Ascending aorta (tissue), 2 donors: Measurements from ENCODE around the gene GP1BB. TPM values are rescaled to one million over a fixed set of nuclear protein-coding genes. Genes with fewer than 3 reads are reported as not detected.

Experiments
- DNase-seq, 2 donors: peaks; one replicate each; pipeline ENCODE4 v3.0.0-alpha.2; 2019; ENCODE audit warnings: low spot score in 2 of 2
- H3K27ac ChIP-seq, 2 donors: fragments of 200-600 bp; sonication (generic); one replicate each; pipeline ENCODE4 v1.5.1; 2016 to 2017; ENCODE audit warnings: mild to moderate bottlenecking in 1 of 2
- H3K27me3 ChIP-seq: fragments of 200-600 bp; sonication (generic); one replicate; pipeline ENCODE4 v1.5.1; 2017
- H3K36me3 ChIP-seq, 2 donors: fragments of 200-600 bp; sonication (generic); one replicate each; pipeline ENCODE4 v1.5.1; 2016
- H3K4me1 ChIP-seq, 2 donors: fragments of 200-600 bp; sonication (generic); one replicate each; pipeline ENCODE4 v1.5.1; 2016 to 2017; ENCODE audit warnings: mild to moderate bottlenecking in 1 of 2
- H3K4me3 ChIP-seq, 2 donors: fragments of 200-600 bp; sonication (generic); one replicate each; pipeline ENCODE4 v1.5.1; 2016 to 2017; ENCODE audit warnings: mild to moderate bottlenecking in 1 of 2
- H3K9me3 ChIP-seq, 2 donors: fragments of 200-600 bp; sonication (generic); one replicate each; pipeline ENCODE4 v1.5.1; 2016
- intact Hi-C: fragments of 100-400 bp; cut with DNase I; formaldehyde crosslinking; loops from one replicate; pipeline ENCODE4 v1.15.1; 2023
- total RNA-seq: library from RNA; depleted of rRNA; stranded (reverse); fragments of >200 nt; gene quantifications from one replicate; pipeline ENCODE4 v1.1.0, GENCODE V29; 2016
- TF ChIP-seq, protein P1 (sequence below), 3 experiments: fragments of 200-600 bp in 2 of 3; fragments of 450-650 bp in 1 of 3; sonication (generic) in 2 of 3; IDR thresholded peaks; one replicate each; pipeline ENCODE4 v1.5.1; 2016 to 2019; ENCODE audit warnings: antibody characterized with exemption in 3 of 3, mild to moderate bottlenecking in 1 of 3, moderate library complexity in 1 of 3

The GP1BB gene
- total RNA-seq, 1 donor from 2014 or later = 50.2 TPM

DNA sequence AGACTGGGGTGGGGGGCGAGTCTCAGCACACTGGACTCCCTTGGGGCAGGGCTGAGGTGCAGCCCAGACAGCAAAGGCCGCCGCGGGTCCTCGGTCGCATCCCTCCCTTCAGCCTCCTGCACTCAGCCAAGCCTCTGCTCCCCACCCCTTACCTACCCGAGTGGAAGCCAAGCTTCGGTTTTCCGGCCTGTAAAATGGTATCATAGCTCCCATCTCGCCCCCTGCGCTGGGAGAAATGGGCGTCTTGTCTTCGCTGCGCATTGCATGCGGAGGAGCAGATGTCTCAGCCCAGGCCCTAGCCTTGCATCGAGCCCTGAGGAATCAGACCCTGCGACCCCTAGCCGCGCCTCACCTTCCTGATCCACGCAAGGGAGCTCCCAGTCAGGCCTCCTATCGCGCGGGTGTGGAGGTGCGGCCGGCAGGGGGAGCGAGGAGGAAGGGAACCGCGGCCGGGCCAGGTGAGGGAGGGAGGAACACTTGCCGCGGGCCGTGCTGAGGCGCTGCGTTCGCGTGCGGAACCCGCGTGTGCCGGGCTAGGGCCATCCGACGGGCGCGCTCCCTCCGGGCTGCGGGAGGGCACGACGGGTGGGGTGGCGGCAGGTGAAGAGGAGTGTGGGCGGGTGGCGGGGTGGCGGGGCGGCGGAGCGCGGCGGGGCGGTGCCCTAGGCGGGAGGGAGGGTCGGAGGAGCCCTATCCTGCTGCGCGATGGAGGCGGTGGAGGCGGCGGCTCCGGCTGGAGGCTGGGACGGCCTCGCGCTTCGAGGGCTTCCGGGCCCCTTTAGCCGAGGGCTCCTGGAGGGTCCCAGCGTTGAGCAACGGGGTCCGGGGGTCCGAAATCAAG is 33.2 kb downstream of the GP1BB start:
- Histone ChIP-seq H3K4me3 (peak overlapping the region; percentile 30 to 47), H3K4me1 (peaks cover 0 to 12% of the 10 kb centered on the region in 2 donors), H3K9me3 (no peaks in the 10 kb centered on the region), H3K36me3 (no peaks in the 10 kb centered on the region), H3K27me3 (peaks cover 14% of the 10 kb centered on the region), H3K27ac (no peak overlapping the region)
- intact Hi-C loops = no loop called here
- no peak for DNase-seq
- TF ChIP-seq, protein P1, sequence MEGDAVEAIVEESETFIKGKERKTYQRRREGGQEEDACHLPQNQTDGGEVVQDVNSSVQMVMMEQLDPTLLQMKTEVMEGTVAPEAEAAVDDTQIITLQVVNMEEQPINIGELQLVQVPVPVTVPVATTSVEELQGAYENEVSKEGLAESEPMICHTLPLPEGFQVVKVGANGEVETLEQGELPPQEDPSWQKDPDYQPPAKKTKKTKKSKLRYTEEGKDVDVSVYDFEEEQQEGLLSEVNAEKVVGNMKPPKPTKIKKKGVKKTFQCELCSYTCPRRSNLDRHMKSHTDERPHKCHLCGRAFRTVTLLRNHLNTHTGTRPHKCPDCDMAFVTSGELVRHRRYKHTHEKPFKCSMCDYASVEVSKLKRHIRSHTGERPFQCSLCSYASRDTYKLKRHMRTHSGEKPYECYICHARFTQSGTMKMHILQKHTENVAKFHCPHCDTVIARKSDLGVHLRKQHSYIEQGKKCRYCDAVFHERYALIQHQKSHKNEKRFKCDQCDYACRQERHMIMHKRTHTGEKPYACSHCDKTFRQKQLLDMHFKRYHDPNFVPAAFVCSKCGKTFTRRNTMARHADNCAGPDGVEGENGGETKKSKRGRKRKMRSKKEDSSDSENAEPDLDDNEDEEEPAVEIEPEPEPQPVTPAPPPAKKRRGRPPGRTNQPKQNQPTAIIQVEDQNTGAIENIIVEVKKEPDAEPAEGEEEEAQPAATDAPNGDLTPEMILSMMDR (IDR thresholded peaks at IDR 0.05) = peak in 2 of 3 experiments; percentile 25 to 45

- DNase-seq = no peak
- peaks cover 14% of the 10 kb centered on the region for H3K27me3 ChIP-seq
- peak overlapping the region; percentile 26 to 47 for H3K4me3 ChIP-seq
- intact Hi-C loops = no loop called here
- no peak overlapping the region for H3K27ac ChIP-seq
- peaks cover 0 to 12% of the 10 kb centered on the region in 2 donors for H3K4me1 ChIP-seq
- TF ChIP-seq, protein P1 (IDR thresholded peaks at IDR 0.05) = no peak
- H3K9me3 ChIP-seq = no peaks in the 10 kb centered on the region
- no peaks in the 10 kb centered on the region for H3K36me3 ChIP-seq
These were observed 34.0 kb downstream of the GP1BB start for GRCh38 chr22:19757140-19757984.

DNA sequence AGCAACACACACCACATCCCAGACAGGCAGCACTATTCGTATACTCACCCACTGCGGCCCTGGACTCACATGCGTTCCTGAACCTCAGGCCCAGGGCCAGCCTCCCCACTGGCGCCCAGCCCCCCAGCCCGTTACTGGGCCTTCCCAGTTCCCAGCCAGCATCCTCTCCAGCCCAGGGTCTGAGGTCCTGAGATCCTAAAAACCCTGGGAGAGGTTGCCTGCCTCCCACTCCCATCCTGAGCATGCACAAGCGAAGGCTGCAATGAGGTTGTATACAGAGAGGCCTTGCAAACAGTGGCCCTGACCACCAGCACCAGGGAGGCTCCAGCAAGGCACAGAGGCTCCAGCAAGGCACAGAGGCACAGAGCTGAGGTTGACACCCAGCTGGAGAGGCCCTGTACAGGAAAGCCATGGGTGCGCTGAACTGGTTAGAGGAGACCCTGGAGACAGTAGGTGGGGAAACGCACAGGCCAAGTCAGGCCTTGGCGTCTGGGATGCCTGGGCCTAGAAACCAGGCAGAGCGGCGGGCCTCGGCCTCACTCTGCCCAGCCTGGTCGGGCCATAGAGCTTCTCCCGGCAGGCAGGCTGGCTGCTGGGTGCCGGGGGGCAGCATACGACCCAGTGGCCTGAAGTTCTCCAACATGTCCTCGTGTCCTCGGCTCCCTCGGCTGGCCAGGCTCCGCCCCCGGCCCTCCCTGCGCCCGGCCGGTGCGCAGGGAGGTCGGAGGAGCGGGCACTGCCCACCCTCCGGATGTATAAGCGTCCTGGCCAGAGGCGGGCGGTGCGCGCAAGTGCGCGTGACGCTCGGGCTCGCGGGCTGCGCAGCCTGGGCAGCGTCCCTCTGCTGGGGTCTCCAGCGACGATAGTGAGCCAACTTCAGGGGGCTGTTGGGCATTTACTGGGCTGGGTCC is 34.9 kb downstream of the GP1BB start:
- TF ChIP-seq, protein P1 (IDR thresholded peaks at IDR 0.05) = no peak
- Histone ChIP-seq H3K4me3 (no peak overlapping the region), H3K9me3 (no peaks in the 10 kb centered on the region), H3K4me1 (peaks cover 0 to 12% of the 10 kb centered on the region in 2 donors), H3K36me3 (no peaks in the 10 kb centered on the region), H3K27ac (no peak overlapping the region), H3K27me3 (peaks cover 14% of the 10 kb centered on the region)
- intact Hi-C loops = no loop called here
- no peak for DNase-seq

DNA sequence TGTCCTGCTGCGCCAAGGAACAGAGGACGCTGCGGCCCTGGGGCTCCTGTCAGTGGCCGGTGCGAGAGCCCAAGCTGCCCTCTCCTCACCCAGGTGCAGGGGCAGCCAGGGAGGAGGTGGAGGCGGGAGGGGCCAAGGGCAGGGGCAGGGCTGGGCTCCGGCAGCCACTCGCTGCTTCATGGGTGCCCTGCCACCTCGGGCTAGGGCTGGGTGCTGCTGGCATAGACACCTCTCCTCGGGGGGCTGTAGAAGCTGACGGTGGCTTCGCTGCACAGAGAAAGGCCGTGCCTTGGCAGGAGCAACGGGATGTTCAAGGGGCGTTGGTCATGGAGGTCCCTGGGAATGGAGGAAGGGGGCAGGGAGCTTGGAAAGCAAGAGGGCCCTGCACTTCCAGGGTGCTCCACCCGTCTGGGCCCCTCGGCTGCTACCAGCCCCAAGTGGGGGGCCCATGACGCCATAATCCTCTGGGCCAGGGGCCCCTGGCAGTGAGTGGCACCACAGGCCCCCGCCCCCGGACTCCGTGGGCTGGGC is 35.6 kb downstream of the GP1BB start:
- H3K9me3 ChIP-seq = no peaks in the 10 kb centered on the region

More for the DNA sequence above, 35.6 kb downstream of the GP1BB start:
- H3K36me3 ChIP-seq = no peaks in the 10 kb centered on the region
- intact Hi-C loops = no loop called here
- peak overlapping the region in 1 of 2 donors; percentile 34 for H3K4me3 ChIP-seq
- H3K4me1 ChIP-seq = peaks cover 0 to 12% of the 10 kb centered on the region in 2 donors
- H3K27me3 ChIP-seq = peaks cover 14% of the 10 kb centered on the region
- no peak overlapping the region for H3K27ac ChIP-seq
- TF ChIP-seq, protein P1 (IDR thresholded peaks at IDR 0.05) = no peak
- DNase-seq = no peak
